ENCODE data around the gene DNAH7.

- TF ChIP-seq CTCF (IDR thresholded peaks at IDR 0.05) (no peak), EZH2 (IDR thresholded peaks at IDR 0.05; ENCODE audit: borderline replicate concordance, insufficient read depth, low read depth, low read length, poor library complexity, severe bottlenecking) (no peak)
Measured at GRCh38 chr2:195818106-195818505, 250.5 kb downstream of the DNAH7 start.
